Neural crest cell (in vitro differentiated cells): Measurements from ENCODE around the gene SLC36A2. TPM values are rescaled to one million over a fixed set of nuclear protein-coding genes. Genes with fewer than 3 reads are reported as not detected.

Experiments used
- DNase-seq: peaks from one replicate; pipeline ENCODE4 v3.0.0; 2021; ENCODE audit warnings: low read depth, mixed read lengths, low spot score
- H3K27ac Mint-ChIP-seq: one replicate; pipeline ENCODE4 v1.8.0; 2021; ENCODE audit warnings: mild to moderate bottlenecking, mixed read lengths; ENCODE audit not compliant: unreplicated experiment
- H3K27me3 Mint-ChIP-seq: 2 replicates; pipeline ENCODE4 v1.8.0; 2021; ENCODE audit warnings: low read depth, mild to moderate bottlenecking, mixed read lengths
- H3K36me3 Mint-ChIP-seq: 2 replicates; pipeline ENCODE4 v1.8.0; 2021; ENCODE audit warnings: low read depth, mild to moderate bottlenecking, mixed read lengths
- H3K4me1 Mint-ChIP-seq: 2 replicates; pipeline ENCODE4 v1.8.0; 2021; ENCODE audit warnings: mixed read lengths
- H3K4me3 Mint-ChIP-seq: one replicate; pipeline ENCODE4 v1.8.0; 2021; ENCODE audit warnings: mild to moderate bottlenecking, mixed read lengths
- H3K9me3 Mint-ChIP-seq: 2 replicates; pipeline ENCODE4 v1.8.0; 2021; ENCODE audit warnings: mixed read lengths
- total RNA-seq: library from RNA; stranded (reverse); gene quantifications from 2 replicates; pipeline ENCODE4 v1.2.1, GENCODE V29; 2021
- TF ChIP-seq, protein P1 (sequence below): fragments of 200-600 bp; sonication (generic); conservative IDR thresholded peaks from 2 replicates; pipeline ENCODE4 v1.5.0; 2021; ENCODE audit warnings: antibody characterized with exemption, mild to moderate bottlenecking

Gene SLC36A2
- total RNA-seq, 1 donor from 2014 or later, result not detected

DNA sequence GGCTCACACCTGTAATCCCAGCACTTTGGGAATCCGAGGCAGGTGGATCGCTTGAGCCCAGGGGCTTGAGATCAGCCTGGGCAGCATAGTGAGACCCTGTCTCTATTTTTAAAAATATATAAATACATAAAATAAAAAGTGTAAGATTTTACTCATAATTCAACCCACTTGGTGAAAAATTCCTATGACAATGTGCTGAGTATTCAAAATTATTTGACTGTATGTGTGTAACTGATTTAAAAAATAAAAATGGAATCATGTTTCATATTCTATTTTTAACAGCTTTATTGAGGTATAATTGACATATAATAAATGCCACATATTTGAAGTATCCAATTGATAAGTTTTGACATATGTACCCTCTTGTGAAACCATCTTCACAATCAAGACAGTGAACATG lies 71.6 kb downstream of the SLC36A2 start:
- DNase-seq, result no peak
- TF ChIP-seq, protein P1, sequence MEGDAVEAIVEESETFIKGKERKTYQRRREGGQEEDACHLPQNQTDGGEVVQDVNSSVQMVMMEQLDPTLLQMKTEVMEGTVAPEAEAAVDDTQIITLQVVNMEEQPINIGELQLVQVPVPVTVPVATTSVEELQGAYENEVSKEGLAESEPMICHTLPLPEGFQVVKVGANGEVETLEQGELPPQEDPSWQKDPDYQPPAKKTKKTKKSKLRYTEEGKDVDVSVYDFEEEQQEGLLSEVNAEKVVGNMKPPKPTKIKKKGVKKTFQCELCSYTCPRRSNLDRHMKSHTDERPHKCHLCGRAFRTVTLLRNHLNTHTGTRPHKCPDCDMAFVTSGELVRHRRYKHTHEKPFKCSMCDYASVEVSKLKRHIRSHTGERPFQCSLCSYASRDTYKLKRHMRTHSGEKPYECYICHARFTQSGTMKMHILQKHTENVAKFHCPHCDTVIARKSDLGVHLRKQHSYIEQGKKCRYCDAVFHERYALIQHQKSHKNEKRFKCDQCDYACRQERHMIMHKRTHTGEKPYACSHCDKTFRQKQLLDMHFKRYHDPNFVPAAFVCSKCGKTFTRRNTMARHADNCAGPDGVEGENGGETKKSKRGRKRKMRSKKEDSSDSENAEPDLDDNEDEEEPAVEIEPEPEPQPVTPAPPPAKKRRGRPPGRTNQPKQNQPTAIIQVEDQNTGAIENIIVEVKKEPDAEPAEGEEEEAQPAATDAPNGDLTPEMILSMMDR, result no peak
- Mint-ChIP-seq H3K27me3 (no peaks in the 10 kb centered on the region), H3K27ac (no peak overlapping the region), H3K9me3 (no peaks in the 10 kb centered on the region), H3K36me3 (no peaks in the 10 kb centered on the region), H3K4me1 (no peaks in the 10 kb centered on the region), H3K4me3 (no peak overlapping the region)

DNA sequence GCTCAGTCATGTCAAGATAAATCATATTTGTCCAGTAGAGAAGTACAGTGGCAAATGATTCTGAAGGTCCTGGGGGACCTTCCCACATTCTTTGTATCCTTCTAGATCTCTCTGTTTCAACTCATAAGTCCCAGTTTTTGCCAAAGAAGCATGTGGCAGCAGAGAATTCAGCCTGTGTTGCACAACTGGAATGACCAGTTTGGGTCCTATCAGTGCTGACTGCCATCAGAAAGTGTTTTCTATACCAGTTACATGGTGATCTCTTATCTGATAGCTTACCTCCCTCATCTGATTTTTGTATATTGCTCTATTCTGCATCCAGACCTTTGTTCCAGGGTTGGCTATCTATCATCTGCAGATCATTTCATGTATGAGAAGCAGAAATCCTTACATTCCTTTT lies 72.7 kb downstream of the SLC36A2 start:
- Mint-ChIP-seq H3K27me3 (no peaks in the 10 kb centered on the region), H3K4me3 (no peak overlapping the region), H3K4me1 (no peaks in the 10 kb centered on the region), H3K27ac (no peak overlapping the region), H3K9me3 (no peaks in the 10 kb centered on the region), H3K36me3 (no peaks in the 10 kb centered on the region)
- DNase-seq, result no peak
- TF ChIP-seq, protein P1, result no peak

GRCh38 chr5:151271336-151271735 lies 76.0 kb downstream of the SLC36A2 start:
- TF ChIP-seq, protein P1, result no peak

DNA sequence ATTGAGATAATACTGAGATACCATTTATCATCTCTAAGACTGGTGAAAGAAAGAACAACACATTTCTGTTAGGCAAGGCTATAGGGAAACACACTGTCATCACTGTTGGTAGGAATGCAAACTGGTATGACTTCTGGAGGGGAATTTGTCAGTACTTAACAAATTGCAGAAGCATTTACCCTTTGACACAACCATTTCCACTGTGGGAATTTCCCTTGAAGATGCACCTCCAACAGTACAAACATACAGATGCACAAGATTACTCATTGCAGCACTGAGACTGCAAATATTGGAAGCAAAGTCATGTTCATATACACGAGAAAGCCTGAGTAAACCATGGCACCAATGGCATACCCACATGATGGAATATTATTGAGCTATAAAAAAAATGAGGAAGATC lies 76.8 kb downstream of the SLC36A2 start:
- H3K4me1 Mint-ChIP-seq, result no peaks in the 10 kb centered on the region

More at GRCh38 chr5:151271336-151271735, 76.0 kb downstream of the SLC36A2 start:
- H3K9me3 Mint-ChIP-seq, result no peaks in the 10 kb centered on the region
- no peak overlapping the region for H3K4me3 Mint-ChIP-seq
- DNase-seq, result no peak
- no peaks in the 10 kb centered on the region for H3K36me3 Mint-ChIP-seq
- no peak overlapping the region for H3K27ac Mint-ChIP-seq
- no peaks in the 10 kb centered on the region for H3K27me3 Mint-ChIP-seq
- no peaks in the 10 kb centered on the region for H3K4me1 Mint-ChIP-seq

DNA sequence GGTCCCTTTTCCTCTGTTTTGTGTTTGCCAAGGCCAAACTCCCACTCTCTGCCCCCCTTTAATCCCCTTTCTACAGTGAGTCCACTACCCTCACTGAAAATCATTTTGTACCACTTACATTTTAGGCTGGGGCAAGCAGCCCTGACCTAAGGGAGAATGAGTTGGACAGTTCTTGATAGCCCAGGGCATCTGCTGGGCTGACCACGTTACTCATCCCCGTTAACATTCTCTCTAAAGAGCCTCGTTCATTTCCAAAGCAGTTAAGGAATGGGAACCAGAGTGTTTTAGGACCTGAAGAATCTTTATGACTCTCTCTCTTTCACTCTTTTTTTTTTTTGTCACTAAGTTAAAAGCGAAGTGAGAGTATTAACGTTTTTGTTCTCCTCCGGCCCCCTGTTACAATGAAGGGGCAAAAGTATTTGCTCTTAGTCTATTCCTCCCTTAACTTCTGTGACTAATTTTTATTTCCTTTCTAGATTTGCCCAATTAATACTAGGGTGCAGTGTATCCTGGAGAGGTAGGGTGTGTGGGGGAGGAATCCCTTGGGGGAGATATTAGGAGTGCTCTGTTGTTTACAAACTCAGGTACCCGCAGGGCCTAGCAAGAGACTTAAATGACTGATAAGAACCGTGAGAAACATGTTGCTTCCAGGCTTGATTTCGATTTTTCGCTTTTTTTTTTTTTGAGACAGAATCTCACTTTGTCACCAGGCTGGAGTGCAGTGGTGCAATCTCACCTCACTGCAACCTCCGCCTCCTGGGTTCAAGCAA lies 79.7 kb downstream of the SLC36A2 start:
- TF ChIP-seq, protein P1, result no peak
- Mint-ChIP-seq H3K9me3 (no peaks in the 10 kb centered on the region), H3K27ac (no peak overlapping the region), H3K36me3 (no peaks in the 10 kb centered on the region), H3K27me3 (no peaks in the 10 kb centered on the region), H3K4me1 (no peaks in the 10 kb centered on the region), H3K4me3 (no peak overlapping the region)
- no peak for DNase-seq

More for the DNA sequence above, 76.8 kb downstream of the SLC36A2 start:
- Mint-ChIP-seq H3K27ac (no peak overlapping the region), H3K9me3 (no peaks in the 10 kb centered on the region), H3K36me3 (no peaks in the 10 kb centered on the region), H3K27me3 (no peaks in the 10 kb centered on the region), H3K4me3 (no peak overlapping the region)
- no peak for DNase-seq
- TF ChIP-seq, protein P1, result no peak

Other genes with a start within 250 kb of the SLC36A2 start
- 142 and 151 TPM in 2 replicates for gene ANXA6, start 189.8 kb downstream of the SLC36A2 start, total RNA-seq
- 1.7 and 1.8 TPM in 2 replicates for gene CCDC69, start 123.5 kb downstream of the SLC36A2 start, total RNA-seq
- 25.5 and 27.6 TPM in 2 replicates for gene GM2A, start 94.4 kb downstream of the SLC36A2 start, total RNA-seq
- gene SLC36A3, start 43.8 kb downstream of the SLC36A2 start, total RNA-seq, result not detected in 2 replicates
- gene SLC36A1, start 100.0 kb upstream of the SLC36A2 start, total RNA-seq, result 19.3 and 21.7 TPM in 2 replicates
- gene FAT2, start 243.8 kb upstream of the SLC36A2 start, total RNA-seq, result not detected in 2 replicates